ENCODE data around the gene RPTOR.

Gene RPTOR

DNA sequence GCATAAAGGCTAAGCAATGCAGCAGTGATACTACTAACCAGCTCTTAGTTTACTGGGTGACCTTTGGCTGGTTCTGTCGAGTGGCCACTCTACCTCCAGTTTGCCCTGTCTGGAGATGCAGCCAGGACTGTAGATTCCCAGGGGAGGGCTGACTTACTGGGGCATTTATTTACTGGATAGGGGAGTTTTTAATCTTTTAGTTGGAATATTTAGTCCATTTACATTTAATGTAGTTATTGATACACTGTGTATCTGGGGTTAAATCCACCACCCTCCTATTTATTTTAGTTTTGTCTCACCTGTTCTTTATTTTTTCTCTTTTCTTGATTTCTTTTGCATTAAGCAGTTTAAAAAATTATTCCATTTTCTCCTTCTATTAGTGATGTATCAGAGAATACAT is 112.9 kb downstream of the RPTOR start:
- no peak for DNase-seq (ENCODE audit: low read depth in 1 of 2, low spot score in 1 of 2)
- TF ChIP-seq, protein P1, sequence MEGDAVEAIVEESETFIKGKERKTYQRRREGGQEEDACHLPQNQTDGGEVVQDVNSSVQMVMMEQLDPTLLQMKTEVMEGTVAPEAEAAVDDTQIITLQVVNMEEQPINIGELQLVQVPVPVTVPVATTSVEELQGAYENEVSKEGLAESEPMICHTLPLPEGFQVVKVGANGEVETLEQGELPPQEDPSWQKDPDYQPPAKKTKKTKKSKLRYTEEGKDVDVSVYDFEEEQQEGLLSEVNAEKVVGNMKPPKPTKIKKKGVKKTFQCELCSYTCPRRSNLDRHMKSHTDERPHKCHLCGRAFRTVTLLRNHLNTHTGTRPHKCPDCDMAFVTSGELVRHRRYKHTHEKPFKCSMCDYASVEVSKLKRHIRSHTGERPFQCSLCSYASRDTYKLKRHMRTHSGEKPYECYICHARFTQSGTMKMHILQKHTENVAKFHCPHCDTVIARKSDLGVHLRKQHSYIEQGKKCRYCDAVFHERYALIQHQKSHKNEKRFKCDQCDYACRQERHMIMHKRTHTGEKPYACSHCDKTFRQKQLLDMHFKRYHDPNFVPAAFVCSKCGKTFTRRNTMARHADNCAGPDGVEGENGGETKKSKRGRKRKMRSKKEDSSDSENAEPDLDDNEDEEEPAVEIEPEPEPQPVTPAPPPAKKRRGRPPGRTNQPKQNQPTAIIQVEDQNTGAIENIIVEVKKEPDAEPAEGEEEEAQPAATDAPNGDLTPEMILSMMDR (IDR thresholded peaks at IDR 0.05; ENCODE audit: insufficient read depth, low read length) = no peak
- TF ChIP-seq GABPA (IDR thresholded peaks at IDR 0.05; ENCODE audit: low read depth) (no peak), POLR2AphosphoS5 (IDR thresholded peaks at IDR 0.05; ENCODE audit: low read depth) (no peak), SPI1 (IDR thresholded peaks at IDR 0.05; ENCODE audit: borderline replicate concordance, low read depth) (no peak)
- TF ChIP-seq, protein P2, sequence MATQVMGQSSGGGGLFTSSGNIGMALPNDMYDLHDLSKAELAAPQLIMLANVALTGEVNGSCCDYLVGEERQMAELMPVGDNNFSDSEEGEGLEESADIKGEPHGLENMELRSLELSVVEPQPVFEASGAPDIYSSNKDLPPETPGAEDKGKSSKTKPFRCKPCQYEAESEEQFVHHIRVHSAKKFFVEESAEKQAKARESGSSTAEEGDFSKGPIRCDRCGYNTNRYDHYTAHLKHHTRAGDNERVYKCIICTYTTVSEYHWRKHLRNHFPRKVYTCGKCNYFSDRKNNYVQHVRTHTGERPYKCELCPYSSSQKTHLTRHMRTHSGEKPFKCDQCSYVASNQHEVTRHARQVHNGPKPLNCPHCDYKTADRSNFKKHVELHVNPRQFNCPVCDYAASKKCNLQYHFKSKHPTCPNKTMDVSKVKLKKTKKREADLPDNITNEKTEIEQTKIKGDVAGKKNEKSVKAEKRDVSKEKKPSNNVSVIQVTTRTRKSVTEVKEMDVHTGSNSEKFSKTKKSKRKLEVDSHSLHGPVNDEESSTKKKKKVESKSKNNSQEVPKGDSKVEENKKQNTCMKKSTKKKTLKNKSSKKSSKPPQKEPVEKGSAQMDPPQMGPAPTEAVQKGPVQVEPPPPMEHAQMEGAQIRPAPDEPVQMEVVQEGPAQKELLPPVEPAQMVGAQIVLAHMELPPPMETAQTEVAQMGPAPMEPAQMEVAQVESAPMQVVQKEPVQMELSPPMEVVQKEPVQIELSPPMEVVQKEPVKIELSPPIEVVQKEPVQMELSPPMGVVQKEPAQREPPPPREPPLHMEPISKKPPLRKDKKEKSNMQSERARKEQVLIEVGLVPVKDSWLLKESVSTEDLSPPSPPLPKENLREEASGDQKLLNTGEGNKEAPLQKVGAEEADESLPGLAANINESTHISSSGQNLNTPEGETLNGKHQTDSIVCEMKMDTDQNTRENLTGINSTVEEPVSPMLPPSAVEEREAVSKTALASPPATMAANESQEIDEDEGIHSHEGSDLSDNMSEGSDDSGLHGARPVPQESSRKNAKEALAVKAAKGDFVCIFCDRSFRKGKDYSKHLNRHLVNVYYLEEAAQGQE (IDR thresholded peaks at IDR 0.05; ENCODE audit: insufficient replicate concordance, low read depth) = no peak
- no peak overlapping the region for H3K27ac ChIP-seq (replicated peaks)
- H3K27me3 ChIP-seq (ENCODE audit: insufficient read depth, poor library complexity, severe bottlenecking) = no peaks in the 10 kb centered on the region
- H3K4me3 ChIP-seq (replicated peaks; ENCODE audit: insufficient read depth, low read length) = no peak overlapping the region

DNA sequence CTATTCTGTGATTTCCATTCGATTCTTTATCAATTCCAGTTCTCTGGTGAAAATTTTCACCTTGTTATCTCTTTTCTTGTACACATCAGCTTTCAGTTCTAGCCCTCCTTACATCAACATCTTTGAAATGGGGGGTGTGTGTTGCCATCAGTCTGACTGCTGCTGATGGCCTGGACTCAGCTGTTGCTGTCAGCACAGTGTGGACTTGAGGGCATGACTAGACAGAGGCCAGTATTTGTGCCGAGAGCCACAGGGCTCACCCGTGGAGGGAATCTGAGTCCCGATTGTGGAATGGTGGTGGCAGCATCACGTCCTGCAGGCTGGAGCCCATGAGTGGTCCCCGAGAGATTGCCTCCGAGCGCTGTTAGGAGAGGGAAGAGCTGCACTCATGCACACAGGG is 114.2 kb downstream of the RPTOR start:
- Histone ChIP-seq H3K4me3 (replicated peaks; ENCODE audit: insufficient read depth, low read length) (no peak overlapping the region), H3K27me3 (ENCODE audit: insufficient read depth, poor library complexity, severe bottlenecking) (no peaks in the 10 kb centered on the region), H3K27ac (replicated peaks) (no peak overlapping the region)
- no peak for DNase-seq (ENCODE audit: low read depth in 1 of 2, low spot score in 1 of 2)
- TF ChIP-seq, protein P1 (IDR thresholded peaks at IDR 0.05; ENCODE audit: insufficient read depth, low read length) = no peak
- TF ChIP-seq GABPA (IDR thresholded peaks at IDR 0.05; ENCODE audit: low read depth) = no peak
- TF ChIP-seq POLR2AphosphoS5 (IDR thresholded peaks at IDR 0.05; ENCODE audit: low read depth) = no peak
- TF ChIP-seq, protein P2 (IDR thresholded peaks at IDR 0.05; ENCODE audit: insufficient replicate concordance, low read depth) = no peak
- no peak for TF ChIP-seq SPI1 (IDR thresholded peaks at IDR 0.05; ENCODE audit: borderline replicate concordance, low read depth)

DNA sequence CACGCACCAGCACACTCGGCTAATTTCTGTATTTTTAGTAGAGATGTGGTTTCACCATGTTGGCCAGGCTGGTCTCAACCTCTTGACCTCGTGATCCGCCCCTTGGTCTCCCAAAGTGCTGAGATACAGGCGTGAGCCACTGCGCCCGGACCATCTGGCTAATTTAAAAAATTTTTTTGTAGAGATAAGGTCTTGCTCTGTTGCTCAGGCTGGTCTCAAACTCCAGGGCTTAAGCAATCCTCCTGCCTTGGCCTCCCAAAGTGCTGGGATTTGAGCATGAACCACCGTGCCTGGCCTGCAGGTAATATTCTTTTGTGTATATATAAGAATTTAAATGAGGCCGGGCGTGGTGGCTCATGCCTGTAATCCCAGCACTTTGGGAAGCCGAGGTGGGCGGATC is 115.0 kb downstream of the RPTOR start:
- TF ChIP-seq, protein P1 (IDR thresholded peaks at IDR 0.05; ENCODE audit: insufficient read depth, low read length) = no peak
- TF ChIP-seq, protein P2 (IDR thresholded peaks at IDR 0.05; ENCODE audit: insufficient replicate concordance, low read depth) = no peak
- no peak for TF ChIP-seq SPI1 (IDR thresholded peaks at IDR 0.05; ENCODE audit: borderline replicate concordance, low read depth)
- H3K4me3 ChIP-seq (replicated peaks; ENCODE audit: insufficient read depth, low read length) = no peak overlapping the region

More for the DNA sequence above, 115.0 kb downstream of the RPTOR start:
- no peak for DNase-seq (ENCODE audit: low read depth in 1 of 2, low spot score in 1 of 2)
- Histone ChIP-seq H3K27ac (replicated peaks) (no peak overlapping the region), H3K27me3 (ENCODE audit: insufficient read depth, poor library complexity, severe bottlenecking) (no peaks in the 10 kb centered on the region)
